GM21737 (cell line): ENCODE measurements around the gene KLHL7.
"Not testable (repeated sequence)": the region's sequence is repeated elsewhere in the genome, so short reads cannot be mapped to it uniquely, and the experiment has no call there.

Experiments
- ATAC-seq: cut with Tn5 transposase; IDR thresholded peaks from one replicate; pipeline ENCODE4 v1.9.1; 2021; ENCODE audit warnings: mild to moderate bottlenecking, moderate library complexity; ENCODE audit not compliant: unreplicated experiment

Gene KLHL7

DNA sequence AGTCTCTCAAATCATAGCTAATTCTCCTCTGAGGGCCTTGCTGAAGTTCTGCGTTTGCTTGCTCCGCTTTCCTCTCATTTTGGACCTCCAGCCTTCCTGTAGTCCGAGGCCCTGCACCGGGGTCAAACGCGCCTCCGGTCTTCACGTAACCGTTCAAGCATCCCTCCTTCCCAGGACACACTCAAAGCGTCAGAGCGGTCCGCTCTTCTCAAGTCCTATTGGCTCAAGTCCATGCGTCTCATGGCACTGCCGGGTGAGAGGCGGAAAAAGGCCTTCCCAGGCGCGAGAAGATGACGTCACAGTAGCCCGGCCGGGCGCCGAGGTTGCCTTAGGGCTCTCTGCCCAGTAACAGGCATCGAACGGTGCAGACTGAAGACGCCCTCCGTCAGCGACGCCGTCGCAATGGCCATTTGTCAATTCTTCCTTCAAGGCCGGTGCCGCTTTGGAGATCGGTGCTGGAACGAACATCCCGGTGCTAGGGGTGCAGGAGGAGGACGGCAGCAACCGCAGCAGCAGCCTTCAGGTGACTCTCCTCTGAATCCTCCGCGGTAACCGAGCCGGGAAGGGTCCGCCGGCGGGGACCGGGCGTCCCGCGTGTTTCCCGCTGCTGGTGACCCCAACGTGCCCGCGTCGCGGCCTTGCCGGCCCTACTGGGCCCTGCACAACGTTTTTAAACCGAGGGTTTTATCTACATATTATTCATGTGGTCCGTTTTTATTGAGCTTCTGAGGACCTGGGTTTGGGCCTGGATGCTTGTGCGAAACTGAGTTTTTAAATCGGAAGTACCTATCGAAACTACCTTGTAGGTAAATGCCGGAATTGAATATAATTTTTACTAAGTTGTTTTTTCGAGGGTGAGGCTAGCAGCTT is 76.3 kb downstream of the KLHL7 start, which contains the start of gene NUP42:
NUP42 (plus strand) TSS at position 365 of the 870 bp plus-strand sequence; CDS start at position 403, 38 bp downstream.
- peak; percentile 96 for ATAC-seq

DNA sequence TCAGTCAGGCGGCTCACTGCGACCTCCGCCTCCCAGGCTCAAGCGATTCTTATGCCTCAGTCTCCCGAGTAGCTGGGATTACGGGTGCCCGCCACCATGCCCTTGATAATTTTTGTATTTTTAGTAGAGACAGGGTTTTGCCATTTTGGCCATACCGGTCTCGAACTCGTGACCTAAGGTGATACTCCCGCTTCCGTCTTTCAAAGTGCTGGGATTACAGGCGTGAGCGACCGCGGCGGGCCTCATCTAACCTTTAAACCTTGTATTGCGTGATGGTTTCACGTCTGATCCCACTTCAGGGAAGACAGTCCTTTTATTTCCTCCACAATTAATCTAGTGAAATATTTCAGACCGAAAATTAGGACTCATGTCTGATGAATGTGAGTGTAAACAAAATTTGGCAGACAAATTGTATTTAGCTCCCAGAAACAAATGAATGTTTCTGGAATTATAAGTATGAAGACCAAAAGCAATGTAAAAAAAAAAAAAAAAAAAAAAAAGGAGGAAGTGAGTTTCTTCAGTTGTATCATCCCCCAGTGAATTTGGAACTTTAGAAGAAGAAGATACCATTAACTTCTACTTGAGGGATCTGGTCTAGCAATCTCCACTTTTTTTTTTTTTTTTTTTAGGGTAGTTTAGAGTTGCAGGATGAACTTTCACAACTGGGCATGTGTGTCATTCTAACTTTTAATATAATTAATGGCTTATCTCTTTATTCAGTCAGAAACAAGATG is 77.9 kb downstream of the KLHL7 start:
- ATAC-seq = no peak

DNA sequence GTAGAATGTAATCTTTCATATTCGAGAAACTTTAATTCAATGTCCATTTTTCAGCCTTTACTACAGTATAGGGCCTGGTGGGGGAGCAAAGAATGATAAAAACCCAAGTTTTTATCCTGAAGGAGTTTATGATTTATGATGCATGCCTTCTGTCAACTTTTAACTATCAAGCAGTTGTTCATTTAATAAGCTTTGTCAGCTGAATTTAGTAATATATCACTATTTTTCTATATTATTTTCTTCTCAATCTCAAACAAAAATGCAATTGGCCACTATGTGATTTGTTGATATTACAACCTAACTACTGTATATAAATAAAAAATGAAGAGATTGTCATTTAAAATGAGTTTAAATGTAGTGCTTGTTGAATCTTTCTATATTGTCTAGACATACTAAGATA is 78.7 kb downstream of the KLHL7 start:
- no peak for ATAC-seq

DNA sequence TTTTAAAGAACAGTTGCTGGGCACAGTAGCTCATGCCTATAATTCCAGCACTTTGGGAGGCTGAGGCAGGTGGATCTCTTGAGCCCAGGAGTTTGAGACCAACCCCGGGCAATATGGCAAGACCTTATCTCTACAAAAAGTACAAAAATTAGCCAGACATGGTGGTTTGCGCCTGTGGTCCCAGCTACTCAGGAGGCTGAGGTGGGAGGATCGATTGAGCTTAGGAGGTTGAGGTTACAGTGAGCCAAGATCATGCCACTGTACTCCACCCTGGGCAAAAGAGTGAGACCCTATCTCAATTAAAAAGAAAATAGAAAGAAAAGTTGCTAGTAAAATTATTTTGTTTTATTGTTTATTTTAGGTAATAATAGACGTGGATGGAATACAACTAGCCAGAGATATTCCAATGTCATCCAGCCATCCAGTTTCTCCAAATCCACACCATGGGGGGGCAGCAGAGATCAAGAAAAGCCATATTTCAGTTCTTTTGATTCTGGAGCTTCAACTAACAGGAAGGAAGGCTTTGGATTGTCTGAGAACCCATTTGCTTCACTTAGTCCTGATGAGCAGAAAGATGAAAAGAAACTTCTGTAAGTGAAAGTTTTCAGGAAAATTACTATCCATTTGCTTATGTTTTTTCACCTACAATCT is 79.2 kb downstream of the KLHL7 start:
- ATAC-seq = no peak

DNA sequence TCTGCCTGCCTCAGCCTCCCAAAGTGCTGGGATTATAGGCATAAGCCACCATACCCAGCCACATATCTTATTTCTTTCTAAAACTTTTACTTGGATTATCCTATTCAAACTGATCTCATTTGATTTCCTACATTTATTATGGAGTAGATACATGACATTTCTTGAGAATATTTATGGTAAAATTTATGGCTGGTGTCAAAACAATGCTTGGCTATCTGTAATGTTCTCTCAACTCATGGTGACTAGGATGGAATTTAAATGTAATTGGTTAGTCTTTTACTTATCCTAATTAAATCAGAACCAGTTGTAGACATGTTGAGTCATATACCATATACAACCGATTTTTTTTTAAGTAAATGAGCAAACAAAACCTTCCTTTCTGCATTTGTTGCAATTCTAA is 80.4 kb downstream of the KLHL7 start:
- ATAC-seq = no peak

DNA sequence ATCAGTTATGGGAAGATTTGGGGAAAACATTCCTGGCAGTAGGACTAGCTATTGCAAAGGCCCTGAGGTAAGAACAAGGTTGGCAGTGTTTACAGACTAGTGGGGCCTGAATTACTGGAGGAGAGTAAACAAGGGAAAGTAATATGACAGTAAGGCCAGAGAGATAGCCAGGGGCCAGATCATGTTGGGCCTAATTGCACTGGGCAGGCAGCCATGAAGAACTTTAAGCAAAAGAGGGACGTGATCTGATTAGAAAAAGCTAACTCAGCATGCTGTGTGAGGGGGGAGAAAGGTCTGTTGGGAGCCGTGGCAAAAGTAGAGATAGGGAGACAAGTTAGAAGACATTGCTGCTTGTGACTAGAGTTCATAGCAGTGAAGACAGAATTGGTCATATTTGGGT is 85.4 kb downstream of the KLHL7 start:
- no peak for ATAC-seq

DNA sequence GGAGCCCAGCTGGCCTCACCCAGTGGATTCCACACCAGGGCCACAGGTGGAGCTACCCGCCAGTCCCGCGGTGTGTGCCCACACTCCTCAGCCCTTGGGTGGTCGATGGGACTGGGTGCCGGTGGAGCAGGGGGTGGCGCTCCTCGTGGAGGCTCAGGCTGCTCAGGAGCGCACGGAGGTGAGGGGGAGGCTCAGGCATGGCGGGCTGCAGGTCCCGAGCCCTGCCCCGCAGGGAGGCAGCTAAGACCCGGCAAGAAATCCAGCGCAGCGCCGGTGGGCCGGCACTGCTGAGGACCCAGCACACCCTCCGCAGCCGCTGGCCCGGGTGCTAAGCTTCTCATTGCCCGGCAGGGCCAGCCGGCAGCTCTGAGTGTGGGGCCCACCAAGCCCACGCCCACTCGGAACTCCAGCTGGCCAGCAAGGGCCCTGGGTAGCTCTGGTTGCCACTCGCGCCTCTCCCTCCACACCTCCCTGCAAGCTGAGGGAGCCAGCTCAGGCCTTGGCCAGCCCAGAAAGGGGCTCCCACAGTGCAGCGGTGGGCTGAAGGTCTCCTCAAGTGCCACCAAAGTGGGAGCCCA is 88.2 kb downstream of the KLHL7 start:
- ATAC-seq = not testable (repeated sequence)

DNA sequence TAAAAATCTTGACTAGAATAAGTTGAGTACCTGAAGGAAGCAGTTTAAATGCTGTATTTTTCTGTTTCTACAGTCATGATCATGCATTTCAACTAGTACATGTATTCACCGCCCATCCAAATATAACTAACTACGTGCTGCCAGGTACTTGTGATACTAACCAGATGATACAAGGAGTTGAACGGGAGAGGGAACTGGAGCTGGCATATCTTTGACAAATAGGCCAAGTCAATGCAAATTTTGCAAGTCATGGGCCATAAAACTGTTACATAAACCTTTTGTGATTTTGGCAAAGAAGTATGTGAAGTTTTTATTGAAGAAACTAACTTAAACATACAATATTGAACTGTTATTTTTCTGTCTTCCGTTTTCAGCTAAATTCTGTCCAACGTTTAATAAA is 90.7 kb downstream of the KLHL7 start:
- no peak for ATAC-seq

DNA sequence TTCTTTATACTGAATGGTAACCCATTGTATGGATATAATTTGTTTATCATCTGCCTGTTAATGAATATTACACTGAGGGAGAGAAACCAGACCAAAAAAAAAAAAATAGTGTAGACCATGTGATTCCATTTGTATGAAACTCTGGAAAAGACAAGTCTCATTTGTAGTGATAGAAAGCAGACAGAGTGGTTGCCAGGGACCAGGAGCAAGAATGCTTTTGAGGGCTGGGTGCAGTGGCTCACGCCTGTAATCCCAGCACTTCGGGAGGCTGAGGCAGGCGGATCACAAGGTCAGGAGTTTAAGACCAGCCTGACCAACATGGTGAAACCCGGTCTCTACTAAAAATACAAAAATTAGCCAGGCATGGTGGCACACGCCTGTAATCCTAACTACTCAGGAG is 92.2 kb downstream of the KLHL7 start:
- ATAC-seq = not testable (repeated sequence)

DNA sequence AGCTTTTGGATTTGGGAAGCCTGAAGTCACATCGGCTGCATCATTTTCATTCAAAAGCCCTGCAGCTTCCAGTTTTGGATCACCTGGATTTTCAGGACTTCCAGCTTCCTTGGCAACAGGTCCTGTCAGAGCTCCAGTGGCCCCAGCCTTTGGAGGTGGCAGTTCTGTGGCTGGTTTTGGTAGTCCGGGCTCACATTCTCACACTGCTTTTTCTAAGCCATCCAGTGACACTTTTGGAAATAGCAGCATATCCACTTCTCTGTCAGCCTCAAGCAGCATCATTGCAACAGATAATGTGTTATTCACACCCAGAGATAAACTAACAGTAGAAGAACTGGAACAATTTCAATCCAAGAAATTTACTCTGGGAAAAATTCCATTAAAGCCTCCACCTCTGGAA is 94.7 kb downstream of the KLHL7 start:
- no peak for ATAC-seq

DNA sequence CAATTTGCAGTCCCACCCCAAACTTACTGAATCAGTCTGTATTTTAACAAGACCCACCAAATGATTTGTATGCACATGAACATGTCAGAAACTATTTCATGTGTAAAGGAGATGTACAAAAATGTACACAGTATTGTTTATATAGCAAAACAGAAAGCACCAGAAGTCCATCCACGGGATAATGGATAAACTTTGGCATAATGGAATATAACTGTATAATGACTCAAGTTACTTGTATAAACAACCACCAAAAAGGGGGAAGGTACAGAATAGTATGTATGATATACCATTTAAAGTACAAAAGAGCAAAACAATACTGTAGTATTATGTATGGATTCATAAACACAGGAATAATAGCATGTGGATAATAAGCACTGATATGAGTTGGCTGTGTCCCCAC is 98.7 kb downstream of the KLHL7 start:
- ATAC-seq = no peak

DNA sequence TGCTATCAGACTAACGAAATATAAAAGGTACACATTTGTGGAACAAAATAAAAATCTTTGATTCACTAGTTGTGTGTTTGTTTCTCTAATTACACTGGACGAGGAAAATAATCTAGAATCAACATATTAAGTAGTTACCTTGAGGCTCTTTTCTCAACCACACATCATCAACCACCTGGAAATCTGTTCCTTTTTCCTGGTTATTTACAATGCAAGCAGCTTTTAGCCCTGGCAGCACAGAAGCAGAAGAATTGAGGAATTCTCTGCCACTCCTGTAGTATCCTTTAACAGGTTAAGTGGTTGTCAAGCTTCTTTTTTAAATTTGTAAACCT is 100.0 kb downstream of the KLHL7 start:
- no peak for ATAC-seq

DNA sequence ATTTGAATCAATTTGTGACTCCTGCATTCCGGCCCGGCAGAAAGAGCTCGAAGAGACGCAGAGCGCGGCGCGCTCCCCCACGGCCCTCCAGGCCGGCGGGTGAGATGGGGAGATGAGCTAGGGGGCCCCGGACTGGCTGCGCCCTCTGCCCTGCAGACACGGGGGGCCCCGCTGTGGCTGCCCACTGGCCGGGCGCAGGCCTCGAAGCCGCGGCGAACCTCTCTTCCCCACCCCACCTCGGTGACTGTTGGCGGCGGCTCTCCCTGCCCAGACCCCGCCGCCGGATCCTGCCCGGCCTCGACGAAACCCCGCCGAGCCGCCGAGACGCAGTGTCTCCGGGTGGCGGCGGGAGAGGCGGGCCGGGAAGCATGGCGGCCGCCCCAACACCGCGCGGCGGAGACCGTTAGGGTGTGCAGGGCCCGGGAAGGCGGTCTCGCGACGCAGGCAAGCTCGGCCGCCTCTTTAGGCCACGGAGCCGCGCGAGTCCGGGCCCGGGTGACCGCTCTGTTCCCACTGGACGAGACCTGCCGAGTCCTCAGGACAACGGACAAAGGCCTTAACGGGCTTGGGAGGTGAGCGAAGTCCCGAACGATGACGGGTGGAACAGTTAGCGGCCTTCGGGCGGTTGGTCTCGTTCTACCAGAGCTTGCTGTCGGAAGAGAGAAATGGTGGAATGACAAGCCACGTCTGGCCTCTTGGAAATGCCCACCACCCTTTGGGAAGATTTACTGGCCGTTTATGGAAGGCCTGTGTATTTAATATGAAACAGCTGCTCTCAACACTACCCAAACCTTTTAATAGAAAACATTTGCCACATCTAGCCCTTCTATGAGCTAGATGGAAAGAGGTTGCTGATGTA is 100.6 kb downstream of the KLHL7 start:
- ATAC-seq = no peak

DNA sequence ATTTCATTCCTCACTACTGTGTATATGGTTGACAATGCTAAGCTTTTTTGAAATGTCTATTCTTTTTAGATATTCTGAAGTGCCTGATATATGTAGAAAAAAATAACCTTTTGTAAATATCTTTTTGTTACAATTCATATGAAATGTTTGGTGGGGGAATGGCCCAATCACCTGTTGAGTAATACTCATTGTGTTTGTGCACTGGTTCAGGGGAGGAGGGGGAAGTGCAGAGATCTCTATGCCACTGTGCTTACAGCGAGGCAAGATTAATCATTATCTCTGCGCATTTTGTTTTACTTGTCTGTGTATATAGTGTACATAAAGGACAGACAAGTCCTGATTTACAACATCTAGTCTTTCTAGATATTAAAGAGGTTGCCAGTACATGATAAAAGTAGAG is 101.4 kb downstream of the KLHL7 start:
- no peak for ATAC-seq

DNA sequence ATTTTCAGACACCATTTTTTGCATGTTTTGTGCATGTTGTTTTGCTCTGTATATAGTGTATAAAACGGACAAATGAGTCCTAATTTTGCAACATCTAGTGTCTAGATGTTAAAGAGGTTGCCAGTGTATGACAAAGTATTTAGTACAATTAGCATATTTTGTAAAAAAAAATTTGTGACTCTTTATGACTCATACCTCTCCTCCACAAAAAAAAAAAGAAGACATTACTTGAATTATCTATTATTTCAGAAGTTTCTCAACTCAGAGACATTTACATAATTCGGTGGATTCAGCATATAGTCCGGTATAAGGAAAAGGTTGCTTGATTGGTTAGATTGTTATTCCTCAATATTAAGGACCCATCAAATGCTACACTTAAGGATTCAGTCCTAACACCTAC is 102.3 kb downstream of the KLHL7 start:
- no peak for ATAC-seq

DNA sequence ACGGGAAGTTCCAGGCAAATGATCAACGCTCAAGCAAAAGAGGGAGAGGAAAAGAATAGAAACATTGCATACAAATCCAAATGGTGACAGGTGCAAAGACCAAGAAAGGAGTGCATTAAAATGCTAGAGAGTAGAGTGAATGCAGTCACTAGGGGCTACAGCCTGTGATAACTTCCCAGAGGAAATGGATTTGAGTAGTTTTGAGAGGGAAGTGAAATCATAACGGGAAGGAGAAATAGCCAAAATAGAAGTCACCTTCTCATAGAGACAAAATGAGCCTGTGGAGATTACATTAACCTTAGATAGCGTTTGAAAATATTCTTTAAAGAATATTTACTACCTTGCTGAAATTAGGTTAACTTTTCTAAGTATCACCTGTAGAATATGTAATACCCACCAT is 102.7 kb downstream of the KLHL7 start:
- ATAC-seq = no peak

DNA sequence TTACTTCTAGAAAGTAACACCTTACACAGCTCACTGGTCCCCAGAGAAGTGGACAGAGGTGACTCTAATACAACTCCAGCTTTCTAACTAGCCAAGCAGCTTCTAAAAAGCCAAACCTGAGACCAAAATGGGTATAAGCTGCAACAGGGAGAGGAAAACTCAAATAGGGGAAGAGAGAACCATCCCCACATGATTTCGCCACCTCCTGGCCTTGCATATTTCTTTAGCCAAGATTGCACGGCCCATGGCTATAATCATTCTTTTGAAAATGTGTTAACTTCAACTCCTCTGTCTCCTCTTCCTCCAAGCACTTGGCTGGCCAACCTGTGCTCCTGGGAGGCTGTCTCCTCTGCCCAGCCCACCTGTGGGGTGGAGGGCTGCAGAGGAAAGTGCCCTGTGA is 104.9 kb downstream of the KLHL7 start:
- ATAC-seq = no peak

DNA sequence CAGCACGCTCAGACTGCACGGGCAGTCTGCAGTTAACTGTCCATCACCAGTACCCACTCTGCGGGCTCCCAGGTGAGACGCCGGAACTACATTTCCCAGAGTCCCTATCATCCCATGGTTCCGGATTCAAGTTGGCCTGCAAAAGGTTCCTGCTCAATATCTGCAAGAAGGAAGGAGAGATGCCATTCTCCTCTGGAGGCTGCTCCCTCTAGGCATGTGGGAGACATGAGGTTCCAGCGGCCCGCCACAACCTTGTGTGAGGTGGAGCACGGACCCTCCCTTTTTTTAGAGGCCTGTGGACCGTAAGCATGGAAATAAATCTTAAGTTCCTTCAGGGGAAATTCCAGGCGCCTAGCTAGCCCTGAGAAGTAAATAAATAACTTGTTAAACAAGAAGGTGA is 106.0 kb downstream of the KLHL7 start:
- ATAC-seq = no peak

DNA sequence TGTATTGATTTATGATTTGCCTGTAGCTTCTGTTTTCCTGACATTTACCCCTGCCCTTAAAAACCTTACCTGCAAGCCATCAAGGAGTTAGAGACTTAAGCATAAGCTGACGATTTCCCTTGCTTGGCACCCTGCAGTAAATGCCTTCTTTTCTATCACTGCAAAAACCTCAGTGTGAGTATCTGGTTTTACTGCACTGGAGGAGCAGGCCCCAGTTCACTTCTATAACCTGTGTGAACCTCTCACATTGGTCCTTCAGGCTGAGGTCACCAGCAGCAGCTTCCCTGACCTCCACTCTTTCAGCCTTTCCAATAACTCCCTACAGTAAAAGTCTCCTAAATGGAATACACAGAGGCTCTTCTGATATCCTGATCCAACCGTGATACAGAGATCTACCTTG is 106.8 kb downstream of the KLHL7 start:
- no peak for ATAC-seq

DNA sequence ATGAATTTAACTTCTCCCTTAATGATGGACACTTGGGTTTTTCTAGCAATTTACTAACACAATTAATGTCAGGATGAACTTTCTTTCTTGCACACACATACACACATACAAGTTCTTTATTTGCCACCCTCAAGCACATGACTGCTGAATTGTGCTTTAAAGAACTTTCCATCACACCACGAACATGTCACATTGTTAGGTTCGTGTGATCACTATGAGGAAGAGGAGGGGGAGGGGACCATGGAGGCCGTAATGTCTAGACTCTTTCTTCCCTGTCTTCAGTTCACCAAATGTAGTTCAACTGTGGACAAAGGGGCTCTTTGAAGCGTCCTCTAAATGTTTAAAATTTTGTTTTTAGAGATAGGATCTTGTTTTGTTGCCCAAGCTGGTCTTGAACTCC is 107.3 kb downstream of the KLHL7 start:
- no peak for ATAC-seq

DNA sequence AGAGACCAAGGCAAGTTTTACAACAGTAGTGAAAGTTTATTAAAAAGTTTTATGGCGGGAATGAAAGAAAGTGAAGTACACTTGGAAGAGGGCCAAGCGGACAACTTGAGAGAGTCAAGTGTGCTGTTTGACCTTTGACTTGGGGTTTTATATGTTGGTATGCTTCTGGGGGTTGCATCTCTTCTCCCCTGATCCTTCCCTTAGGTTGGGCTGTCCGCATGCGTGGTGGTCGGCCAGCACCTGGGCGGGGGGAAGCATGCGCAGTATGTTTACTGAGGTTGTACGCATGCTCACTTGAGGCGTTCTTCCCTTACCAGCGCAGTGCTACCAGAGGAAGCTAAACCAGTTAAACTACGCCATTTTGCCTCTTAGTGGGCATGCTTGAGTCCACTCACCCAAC is 108.2 kb downstream of the KLHL7 start:
- no peak for ATAC-seq
